SK-N-SH (cell line): ENCODE data around the gene SREBF2. TPM values are rescaled to one million over a fixed set of nuclear protein-coding genes. Genes with fewer than 3 reads are reported as not detected.

Experiments
- CTCF ChIA-PET: fragments of 300-600, 350-600 bp; formaldehyde crosslinking; extraction: SDS; loops from one replicate; lab custom pipeline; 2021; lab: Yijun Ruan, JAX
- POLR2A ChIA-PET: fragments of 350-600 bp; sonication (Branson Sonifier 250); formaldehyde crosslinking; extraction: SDS; loops from one replicate; lab custom pipeline; 2020; ENCODE audit warnings: antibody characterized with exemption, inconsistent platforms; lab: Yijun Ruan, JAX
- DNase-seq: peaks from one replicate; pipeline ENCODE4 v3.0.0; 2012
- H2AFZ ChIP-seq: fragments of 200-600 bp; sonication (generic); 2 replicates; pipeline ENCODE4 v1.8.1; 2016; ENCODE audit warnings: antibody characterized with exemption, mild to moderate bottlenecking, low read depth
- H3F3A ChIP-seq: fragments of 200-600 bp; sonication (generic); replicated peaks from 2 replicates; pipeline ENCODE3; 2016; ENCODE audit warnings: antibody characterized with exemption, mild to moderate bottlenecking; ENCODE audit not compliant: insufficient read depth
- H3K27ac ChIP-seq, 2 experiments: fragments of 200-500 bp in 1 of 2; fragments of 200-600 bp in 1 of 2; sonication (Bioruptor generic) in 1 of 2; sonication (generic), shearing (Covaris generic) in 1 of 2; 2 replicates each; pipeline versions ENCODE4 v1.5.1 to v1.6.1; 2014 to 2016; ENCODE audit warnings: low read depth in 2 of 2, inconsistent platforms in 1 of 2, low read length in 1 of 2, mild to moderate bottlenecking in 1 of 2, mixed read lengths in 1 of 2
- H3K27me3 ChIP-seq: fragments of 200-600 bp; sonication (generic), shearing (Covaris generic); 2 replicates; pipeline ENCODE4 v1.6.1; 2016; ENCODE audit warnings: mixed run types; ENCODE audit not compliant: insufficient read depth
- H3K36me3 ChIP-seq, 2 experiments: fragments of 200-500 bp in 1 of 2; fragments of 200-600 bp in 1 of 2; sonication (Bioruptor generic) in 1 of 2; sonication (generic) in 1 of 2; replicated peaks in 1 of 2; 2 replicates each; pipeline versions ENCODE3 to v1.5.1; 2014 to 2016; ENCODE audit warnings: low read length in 1 of 2, mild to moderate bottlenecking in 1 of 2; ENCODE audit not compliant: insufficient read depth in 2 of 2, control insufficient read depth in 1 of 2
- H3K4me1 ChIP-seq, 2 experiments: fragments of 200-500 bp in 1 of 2; fragments of 200-600 bp in 1 of 2; sonication (Bioruptor generic) in 1 of 2; sonication (generic), shearing (Covaris generic) in 1 of 2; 2 replicates each; pipeline versions ENCODE4 v1.5.1 to v1.6.1; 2014 to 2016; ENCODE audit warnings: low read depth in 1 of 2, low read length in 1 of 2, mixed run types in 1 of 2; ENCODE audit not compliant: insufficient read depth in 2 of 2, control insufficient read depth in 1 of 2
- H3K4me2 ChIP-seq: fragments of 200-600 bp; sonication (generic), shearing (Covaris generic); 2 replicates; pipeline ENCODE4 v1.6.1; 2017; ENCODE audit warnings: mixed run types
- H3K4me3 ChIP-seq, 2 experiments: fragments of 200-500 bp in 1 of 2; fragments of 200-600 bp in 1 of 2; sonication (Bioruptor generic) in 1 of 2; sonication (generic), shearing (Covaris generic) in 1 of 2; 2 replicates each; pipeline versions ENCODE4 v1.5.1 to v1.8.1; 2014 to 2016; ENCODE audit warnings: low read depth in 2 of 2, inconsistent platforms in 1 of 2, low read length in 1 of 2, mild to moderate bottlenecking in 1 of 2, mixed read lengths in 1 of 2, moderate library complexity in 1 of 2
- H3K79me2 ChIP-seq: fragments of 200-600 bp; sonication (generic); 2 replicates; pipeline ENCODE4 v1.8.1; 2017; ENCODE audit warnings: mild to moderate bottlenecking; ENCODE audit not compliant: insufficient read depth
- H3K9ac ChIP-seq: fragments of 200-600 bp; sonication (generic); 2 replicates; pipeline ENCODE4 v1.6.1; 2017; ENCODE audit warnings: mixed run types
- H3K9me2 ChIP-seq: fragments of 200-600 bp; sonication (generic); 2 replicates; pipeline ENCODE4 v1.6.1; 2017; ENCODE audit warnings: mixed run types
- H3K9me3 ChIP-seq: fragments of 200-600 bp; sonication (generic); 2 replicates; pipeline ENCODE4 v1.6.1; 2017; ENCODE audit warnings: mixed run types, mild to moderate bottlenecking, moderate library complexity
- H4K20me1 ChIP-seq: fragments of 200-600 bp; sonication (generic); 2 replicates; pipeline ENCODE4 v1.6.1; 2017; ENCODE audit warnings: mild to moderate bottlenecking, mixed run types; ENCODE audit not compliant: insufficient read depth
- EP300 ChIP-seq, 2 experiments: IDR thresholded peaks; 2 replicates each; pipeline versions ENCODE4 v1.4.0 to v1.6.1; 2012; ENCODE audit warnings: borderline replicate concordance in 1 of 2, low read depth in 1 of 2, low read length in 1 of 2
- MAX ChIP-seq: IDR thresholded peaks from 2 replicates; pipeline ENCODE4 v1.4.0; 2012; ENCODE audit warnings: low read depth
- MEF2A ChIP-seq: IDR thresholded peaks from 2 replicates; pipeline ENCODE4 v1.4.0; 2012; ENCODE audit warnings: low read depth, borderline replicate concordance
- POLR2AphosphoS5 ChIP-seq: IDR thresholded peaks from 2 replicates; pipeline ENCODE4 v1.6.1; 2012; ENCODE audit warnings: low read depth, low read length
- RAD21 ChIP-seq: IDR thresholded peaks from 2 replicates; pipeline ENCODE4 v1.6.1; 2012; ENCODE audit warnings: mild to moderate bottlenecking, low read length
- REST ChIP-seq: IDR thresholded peaks from 2 replicates; pipeline ENCODE4 v1.6.1; 2012; ENCODE audit warnings: mild to moderate bottlenecking, low read depth, low read length, moderate library complexity
- RXRA ChIP-seq: IDR thresholded peaks from 2 replicates; pipeline ENCODE4 v1.4.0; 2012; ENCODE audit warnings: low read depth, mild to moderate bottlenecking, borderline replicate concordance
- SIN3A ChIP-seq: IDR thresholded peaks from 2 replicates; pipeline ENCODE4 v1.6.1; 2012; ENCODE audit warnings: low read depth, mild to moderate bottlenecking, low read length, moderate library complexity, borderline replicate concordance
- SMC3 ChIP-seq: IDR thresholded peaks from 2 replicates; pipeline ENCODE4 v1.6.1; 2012; ENCODE audit warnings: low read depth, low read length, improper control_type of control experiment
- TCF12 ChIP-seq: IDR thresholded peaks from 2 replicates; pipeline ENCODE4 v1.4.0; 2012
- TEAD4 ChIP-seq: IDR thresholded peaks from 2 replicates; pipeline ENCODE4 v1.4.0; 2012; ENCODE audit warnings: mild to moderate bottlenecking, borderline replicate concordance; ENCODE audit not compliant: insufficient read depth
- USF2 ChIP-seq: fragments of 150-350 bp; IDR thresholded peaks from 2 replicates; pipeline ENCODE4 v1.6.1; 2017; ENCODE audit warnings: antibody characterized with exemption, low read length, low read depth, borderline replicate concordance
- WGBS: methylation state at CpG from one replicate; pipeline ENCODE4 v1.1.6; 2017; ENCODE audit warnings: low lambda C conversion rate; 5-methylcytosine and 5-hydroxymethylcytosine counted together
- polyA plus RNA-seq, 3 experiments: library from polyadenylated mRNA; depleted of rRNA; stranded (reverse); fragments of >200 nt; gene quantifications; 2 replicates each; pipeline ENCODE4 v1.2.3, GENCODE V29; 2012

The SREBF2 gene
- polyA plus RNA-seq, 1 of the 3 experiments (the other 2 are of a cell fraction): 7.5 TPM

GRCh38 chr22:41821471-41822316, 11.2 kb upstream of the SREBF2 start:
- no peaks in the 10 kb centered on the region for H3K9me2 ChIP-seq
- ChIA-PET CTCF (interaction anchor here (0.7 to 1.8 kb wide), 8 partner anchors 10 to 121 kb away, joined by 3 to 8 read pairs (median 5); no protein-coding TSS in a partner anchor), POLR2A (no interaction called here)
- H3K4me2 ChIP-seq: no peak overlapping the region
- no peaks in the 10 kb centered on the region for H3K27me3 ChIP-seq
- no peaks in the 10 kb centered on the region; a peak in 1 of 4 replicates for H3K4me1 ChIP-seq
- no peak for TF ChIP-seq MEF2A
- TF ChIP-seq TEAD4: no peak
- TF ChIP-seq SIN3A: no peak
- TF ChIP-seq MAX: no peak
- TF ChIP-seq POLR2AphosphoS5: no peak
- TF ChIP-seq RXRA: no peak
- no peak for TF ChIP-seq EP300 (IDR thresholded peaks at IDR 0.05; ENCODE audit: borderline replicate concordance in 1 of 2, low read depth in 1 of 2, low read length in 1 of 2)
- TF ChIP-seq TCF12: no peak
- TF ChIP-seq SMC3: no peak
- no peak for TF ChIP-seq REST
- no peak for TF ChIP-seq RAD21
- TF ChIP-seq USF2: no peak
- H3K27ac ChIP-seq: no peak overlapping the region
- DNase-seq: no peak
- no peak overlapping the region for H3K4me3 ChIP-seq
- H3K9me3 ChIP-seq: no peaks in the 10 kb centered on the region
- no peaks in the 10 kb centered on the region for H3F3A ChIP-seq
- WGBS: 84% methylated on average over 12 of the region's 12 CpGs
- no peaks in the 10 kb centered on the region for H3K79me2 ChIP-seq
- no peaks in the 10 kb centered on the region for H3K36me3 ChIP-seq
- no peak overlapping the region for H3K9ac ChIP-seq
- H4K20me1 ChIP-seq: no peaks in the 10 kb centered on the region
- no peak overlapping the region for H2AFZ ChIP-seq
